ENCODE data around the gene MAP4K5. TPM values are rescaled to one million over a fixed set of nuclear protein-coding genes. Genes with fewer than 3 reads are reported as not detected.

MAP4K5 gene
- total RNA-seq, 4 donors from 2014 or later = 78.9 to 161 (median 101) TPM

DNA sequence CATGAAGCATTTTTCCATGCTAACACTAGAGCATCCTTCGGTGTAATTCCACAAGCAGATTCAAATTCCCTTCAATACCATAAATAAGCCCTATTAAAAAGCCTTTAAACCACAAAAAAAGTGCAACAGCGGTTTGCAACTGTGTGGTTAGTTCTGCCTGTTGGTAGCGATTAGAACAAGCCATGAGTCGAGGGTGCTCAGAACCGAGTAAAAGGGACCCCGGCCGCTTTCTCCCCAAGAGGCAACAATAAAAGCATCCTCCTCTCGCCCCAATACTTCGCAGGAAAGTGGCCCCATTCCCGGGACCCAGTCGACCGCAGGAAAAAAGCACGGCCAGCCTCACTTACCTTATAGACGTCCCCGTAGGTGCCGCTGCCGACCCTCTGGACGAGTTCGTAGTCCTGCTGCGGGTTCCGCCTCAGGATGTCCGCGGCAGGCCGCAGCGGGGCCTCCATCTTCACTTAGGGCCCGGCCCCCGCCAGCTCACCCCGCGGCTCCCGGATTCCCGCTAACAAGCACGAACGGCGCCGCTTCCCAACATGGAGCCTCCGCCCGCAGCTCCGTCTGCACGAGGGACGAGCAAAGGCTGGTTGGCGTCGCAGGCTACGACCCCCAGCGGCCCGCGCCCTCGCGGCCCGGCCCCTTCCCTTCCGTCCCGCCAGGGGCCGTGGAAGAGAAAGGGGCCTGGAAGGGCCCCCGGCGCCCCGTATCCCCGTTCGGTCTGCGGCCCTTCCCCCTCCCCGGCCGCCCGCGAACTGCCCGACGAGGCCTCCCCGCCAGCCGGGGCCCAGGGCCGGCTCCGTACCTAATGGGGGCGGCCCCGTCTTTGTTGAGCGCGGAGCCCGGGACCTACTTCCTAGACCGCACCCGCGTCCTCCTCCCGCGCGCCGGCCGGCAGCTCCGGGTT lies 521 bp downstream of the MAP4K5 start:
- TF ChIP-seq, protein P1, sequence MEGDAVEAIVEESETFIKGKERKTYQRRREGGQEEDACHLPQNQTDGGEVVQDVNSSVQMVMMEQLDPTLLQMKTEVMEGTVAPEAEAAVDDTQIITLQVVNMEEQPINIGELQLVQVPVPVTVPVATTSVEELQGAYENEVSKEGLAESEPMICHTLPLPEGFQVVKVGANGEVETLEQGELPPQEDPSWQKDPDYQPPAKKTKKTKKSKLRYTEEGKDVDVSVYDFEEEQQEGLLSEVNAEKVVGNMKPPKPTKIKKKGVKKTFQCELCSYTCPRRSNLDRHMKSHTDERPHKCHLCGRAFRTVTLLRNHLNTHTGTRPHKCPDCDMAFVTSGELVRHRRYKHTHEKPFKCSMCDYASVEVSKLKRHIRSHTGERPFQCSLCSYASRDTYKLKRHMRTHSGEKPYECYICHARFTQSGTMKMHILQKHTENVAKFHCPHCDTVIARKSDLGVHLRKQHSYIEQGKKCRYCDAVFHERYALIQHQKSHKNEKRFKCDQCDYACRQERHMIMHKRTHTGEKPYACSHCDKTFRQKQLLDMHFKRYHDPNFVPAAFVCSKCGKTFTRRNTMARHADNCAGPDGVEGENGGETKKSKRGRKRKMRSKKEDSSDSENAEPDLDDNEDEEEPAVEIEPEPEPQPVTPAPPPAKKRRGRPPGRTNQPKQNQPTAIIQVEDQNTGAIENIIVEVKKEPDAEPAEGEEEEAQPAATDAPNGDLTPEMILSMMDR (IDR thresholded peaks at IDR 0.05) = no peak
- peak; percentile 63 for ATAC-seq (ENCODE audit: low FRiP score)
- peak; percentile 36 for DNase-seq (ENCODE audit: low spot score)

DNA sequence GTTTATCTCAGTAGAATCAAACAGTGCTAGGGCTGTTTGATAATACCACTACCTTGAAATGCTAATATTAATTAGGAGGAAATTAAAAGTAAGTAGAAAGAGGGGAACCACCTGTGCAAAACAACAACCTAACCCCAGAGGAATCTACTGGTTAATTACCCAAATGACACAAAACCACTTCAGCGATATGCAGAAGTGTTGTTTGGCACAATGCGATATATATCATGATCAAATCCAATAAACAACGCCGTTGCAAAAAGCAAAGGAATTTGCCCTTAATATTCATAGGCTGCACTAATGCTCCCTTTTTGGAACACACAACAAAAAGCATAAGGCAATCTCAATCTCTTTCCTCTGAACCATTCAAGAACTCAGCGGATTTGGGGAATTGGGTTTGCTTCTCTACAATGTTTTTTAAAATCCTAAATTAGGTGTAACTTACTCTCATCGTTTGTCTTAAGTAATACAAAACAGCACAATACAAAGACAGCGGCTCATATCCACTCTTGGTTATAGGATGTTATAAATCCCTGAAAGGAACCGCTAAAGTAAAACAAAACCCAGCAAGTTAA lies 1.5 kb downstream of the MAP4K5 start:
- TF ChIP-seq, protein P1 (IDR thresholded peaks at IDR 0.05) = no peak
- ATAC-seq (ENCODE audit: low FRiP score) = no peak

DNA sequence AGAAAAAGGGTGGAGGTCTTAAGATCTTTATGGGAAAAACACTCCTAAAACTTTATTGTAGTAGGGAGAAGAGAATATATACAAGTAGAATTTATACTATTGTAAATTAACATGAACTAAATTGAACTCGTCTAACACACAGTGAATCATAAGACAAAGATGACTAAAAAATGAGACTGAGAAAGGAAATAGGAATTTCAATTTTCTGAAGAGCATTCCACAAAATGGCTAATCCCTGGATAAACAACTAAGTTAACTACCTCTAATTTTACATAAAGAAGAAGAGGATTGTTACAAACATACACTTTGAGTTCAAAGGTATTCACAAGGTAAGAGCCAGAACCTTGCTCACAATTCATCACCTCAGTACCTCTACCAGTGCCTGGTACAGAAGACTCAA lies 2.0 kb downstream of the MAP4K5 start:
- ATAC-seq (ENCODE audit: low FRiP score) (no peak), DNase-seq (ENCODE audit: low spot score) (no peak)
- TF ChIP-seq, protein P1 (IDR thresholded peaks at IDR 0.05) = no peak

More for the DNA sequence above, 1.5 kb downstream of the MAP4K5 start:
- no peak for DNase-seq (ENCODE audit: low spot score)

DNA sequence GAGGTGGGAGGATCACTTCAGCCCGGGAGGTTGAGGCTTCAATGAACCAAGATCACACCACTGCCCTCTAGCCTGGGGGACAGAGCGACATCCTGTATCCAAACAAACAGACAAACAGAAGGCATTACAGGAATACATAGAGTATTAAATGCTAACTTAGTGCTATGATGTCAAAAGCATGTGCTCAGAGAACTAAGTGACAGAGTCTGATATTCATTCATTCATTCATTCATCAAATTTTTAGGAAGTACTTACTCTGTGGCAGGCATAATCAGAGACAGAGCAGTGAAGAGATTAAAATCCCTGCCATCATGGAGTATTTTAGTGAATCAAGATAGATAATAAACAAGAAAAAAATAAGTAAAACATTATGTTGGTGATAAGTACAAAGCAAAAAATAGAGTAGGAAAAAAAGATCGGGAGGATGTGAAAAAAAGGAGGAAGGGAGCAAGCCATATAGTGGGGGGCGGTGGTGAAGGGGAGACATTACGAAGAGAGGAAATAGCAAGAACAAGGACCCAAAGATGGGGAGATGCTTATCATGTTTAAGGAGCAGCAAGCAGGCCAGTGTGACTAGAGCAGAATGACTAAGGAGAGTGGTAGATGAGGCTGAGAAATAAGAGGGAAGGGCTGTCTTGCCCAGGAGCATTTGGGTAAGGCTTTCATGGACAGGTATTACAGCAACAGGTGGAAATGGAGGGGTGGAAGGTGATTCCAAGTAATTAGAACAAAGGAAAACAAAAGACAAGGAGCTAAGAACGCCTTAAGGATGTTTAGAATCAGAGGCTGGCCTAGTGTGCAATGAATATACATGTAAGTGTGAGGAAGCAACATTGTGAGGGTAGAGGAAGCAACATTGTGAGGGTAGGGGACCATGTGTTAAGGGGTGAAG lies 2.8 kb downstream of the MAP4K5 start:
- TF ChIP-seq, protein P1 (IDR thresholded peaks at IDR 0.05) = no peak
- DNase-seq (ENCODE audit: low spot score) = no peak
- ATAC-seq (ENCODE audit: low FRiP score) = no peak

DNA sequence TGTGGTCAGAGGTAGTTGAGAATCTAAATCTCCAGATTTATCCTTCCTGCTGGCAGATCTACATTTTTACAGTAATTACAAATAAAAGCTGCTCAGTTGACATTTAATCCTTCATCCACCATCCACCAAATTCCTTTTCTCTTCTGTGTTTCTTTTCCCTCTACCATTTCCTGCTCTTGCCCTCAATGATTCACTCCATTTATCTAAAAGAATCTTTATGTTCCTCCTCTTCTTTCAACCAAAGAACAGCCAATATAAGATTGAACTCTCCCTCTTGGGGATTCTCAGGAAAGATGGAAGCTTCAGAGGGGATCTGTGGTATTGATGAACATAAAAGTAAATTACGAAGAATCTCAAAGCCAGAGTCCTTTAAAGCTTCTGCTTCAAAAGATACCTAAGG lies 4.4 kb downstream of the MAP4K5 start:
- no peak for ATAC-seq (ENCODE audit: low FRiP score)

More for the DNA sequence above, 4.4 kb downstream of the MAP4K5 start:
- TF ChIP-seq, protein P1 (IDR thresholded peaks at IDR 0.05) = no peak
- DNase-seq (ENCODE audit: low spot score) = no peak

Data from omental fat pad (tissue), 4 donors.